ENCODE measurements around the gene CLDN22.

DNA sequence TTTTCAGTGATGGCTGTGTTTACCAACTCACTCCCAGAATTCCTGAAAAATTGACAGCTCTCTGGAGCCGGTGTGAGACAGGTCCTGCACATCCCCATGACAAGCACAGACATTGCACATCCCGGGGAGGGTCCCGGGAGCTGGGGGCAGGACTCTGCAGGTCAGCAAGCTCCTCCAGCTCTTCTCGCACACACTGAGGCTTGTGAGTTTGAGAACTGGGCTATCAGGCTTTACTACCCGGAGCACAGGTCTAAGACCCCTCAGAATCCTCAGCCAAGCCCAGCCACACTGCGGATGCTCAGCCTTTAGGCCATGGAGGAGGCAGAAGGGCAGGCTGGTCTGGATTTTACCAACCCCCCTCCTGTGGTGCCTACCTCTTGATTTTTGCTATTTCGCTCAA lies 7.8 kb upstream of the CLDN22 start:
- TF ChIP-seq TAF1 (IDR thresholded peaks at IDR 0.05; ENCODE audit: low read depth, low read length) (no peak), POLR2A (IDR thresholded peaks at IDR 0.05; ENCODE audit: low read depth, low read length) (no peak), POLR2AphosphoS5 (IDR thresholded peaks at IDR 0.05; ENCODE audit: low read depth, low read length) (no peak), PAX5 (IDR thresholded peaks at IDR 0.05; ENCODE audit: insufficient read depth, low read length, severe bottlenecking) (no peak), POU2F2 (IDR thresholded peaks at IDR 0.05; ENCODE audit: low read depth, low read length) (no peak), SPI1 (IDR thresholded peaks at IDR 0.05; ENCODE audit: low read depth, low read length) (no peak)
